Measurements from ENCODE around the gene ARHGAP1. TPM values are rescaled to one million over a fixed set of nuclear protein-coding genes. Genes with fewer than 3 reads are reported as not detected.
A peak's percentile ranks its signal among the peaks of the same experiment; 100 is the strongest.

ARHGAP1 gene
- total RNA-seq, 1 donor from 2014 or later: 80.3 TPM

DNA sequence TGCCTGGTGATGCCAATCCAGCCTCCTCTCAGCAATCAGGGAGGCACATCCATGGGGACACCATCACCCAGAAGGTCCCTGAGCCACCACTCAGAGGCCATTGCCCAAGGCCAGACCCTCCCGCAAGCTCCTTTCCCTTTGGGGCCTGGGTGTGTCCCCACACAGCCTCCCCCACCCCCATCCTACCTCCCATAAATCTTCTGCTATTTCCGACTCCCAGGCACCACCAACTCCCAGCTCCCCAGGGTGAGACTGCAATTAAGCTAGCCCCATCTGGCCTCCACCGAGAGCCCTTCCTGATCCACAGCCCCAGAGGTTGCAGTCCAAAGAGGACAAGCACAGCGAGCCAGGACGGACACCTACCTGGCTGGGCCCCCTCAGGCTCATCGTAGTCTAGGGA, 6.3 kb downstream of the ARHGAP1 start:
- peaks cover 62% of the 10 kb centered on the region for H3K4me1 ChIP-seq
- H3K4me3 ChIP-seq: no peak overlapping the region
- H3K36me3 ChIP-seq: peaks cover 0 to 43% of the 10 kb centered on the region in 2 donors
- TF ChIP-seq POLR2A (IDR thresholded peaks at IDR 0.05) (no peak), POLR2AphosphoS5 (IDR thresholded peaks at IDR 0.05; ENCODE audit: insufficient read depth in 1 of 2, low read depth in 1 of 2) (no peak)
- TF ChIP-seq, protein P1, sequence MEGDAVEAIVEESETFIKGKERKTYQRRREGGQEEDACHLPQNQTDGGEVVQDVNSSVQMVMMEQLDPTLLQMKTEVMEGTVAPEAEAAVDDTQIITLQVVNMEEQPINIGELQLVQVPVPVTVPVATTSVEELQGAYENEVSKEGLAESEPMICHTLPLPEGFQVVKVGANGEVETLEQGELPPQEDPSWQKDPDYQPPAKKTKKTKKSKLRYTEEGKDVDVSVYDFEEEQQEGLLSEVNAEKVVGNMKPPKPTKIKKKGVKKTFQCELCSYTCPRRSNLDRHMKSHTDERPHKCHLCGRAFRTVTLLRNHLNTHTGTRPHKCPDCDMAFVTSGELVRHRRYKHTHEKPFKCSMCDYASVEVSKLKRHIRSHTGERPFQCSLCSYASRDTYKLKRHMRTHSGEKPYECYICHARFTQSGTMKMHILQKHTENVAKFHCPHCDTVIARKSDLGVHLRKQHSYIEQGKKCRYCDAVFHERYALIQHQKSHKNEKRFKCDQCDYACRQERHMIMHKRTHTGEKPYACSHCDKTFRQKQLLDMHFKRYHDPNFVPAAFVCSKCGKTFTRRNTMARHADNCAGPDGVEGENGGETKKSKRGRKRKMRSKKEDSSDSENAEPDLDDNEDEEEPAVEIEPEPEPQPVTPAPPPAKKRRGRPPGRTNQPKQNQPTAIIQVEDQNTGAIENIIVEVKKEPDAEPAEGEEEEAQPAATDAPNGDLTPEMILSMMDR (IDR thresholded peaks at IDR 0.05): no peak
- H3K9me3 ChIP-seq: no peaks in the 10 kb centered on the region
- DNase-seq (ENCODE audit: extremely low spot score in 2 of 2): no peak
- H3K27me3 ChIP-seq: no peaks in the 10 kb centered on the region
- peak overlapping the region; percentile 95 for H3K27ac ChIP-seq
- intact Hi-C loops (cut with DNase I): no loop called here

DNA sequence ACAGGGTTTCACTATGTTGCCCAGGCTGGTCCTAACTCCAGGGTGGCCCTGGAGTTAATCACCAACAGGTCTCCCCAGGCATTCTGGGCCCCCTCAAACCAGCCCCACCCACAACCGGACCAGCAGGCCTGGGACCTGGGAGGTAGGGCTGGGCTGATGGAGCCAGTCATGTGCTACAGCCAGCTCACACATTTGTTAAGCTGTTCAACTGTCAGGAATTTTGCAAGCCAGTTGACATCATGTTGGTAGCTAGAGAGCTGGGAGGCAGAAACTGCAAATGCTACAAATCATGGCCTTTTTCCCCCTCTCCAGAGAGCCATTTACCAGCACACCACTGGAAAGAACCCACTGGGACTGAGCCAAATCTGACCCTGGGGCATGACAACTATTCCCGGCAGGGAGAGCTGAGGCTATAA, 6.8 kb downstream of the ARHGAP1 start:
- Histone ChIP-seq H3K4me1 (peaks cover 59% of the 10 kb centered on the region), H3K9me3 (no peaks in the 10 kb centered on the region), H3K27me3 (no peaks in the 10 kb centered on the region), H3K4me3 (no peak overlapping the region), H3K36me3 (peaks cover 0 to 43% of the 10 kb centered on the region in 2 donors), H3K27ac (peak overlapping the region; percentile 95)
- intact Hi-C loops (cut with DNase I): no loop called here
- DNase-seq (ENCODE audit: extremely low spot score in 2 of 2): no peak
- TF ChIP-seq POLR2A (IDR thresholded peaks at IDR 0.05) (no peak), POLR2AphosphoS5 (IDR thresholded peaks at IDR 0.05; ENCODE audit: insufficient read depth in 1 of 2, low read depth in 1 of 2) (peak; percentile 42 to 73)
- TF ChIP-seq, protein P1 (IDR thresholded peaks at IDR 0.05): no peak

DNA sequence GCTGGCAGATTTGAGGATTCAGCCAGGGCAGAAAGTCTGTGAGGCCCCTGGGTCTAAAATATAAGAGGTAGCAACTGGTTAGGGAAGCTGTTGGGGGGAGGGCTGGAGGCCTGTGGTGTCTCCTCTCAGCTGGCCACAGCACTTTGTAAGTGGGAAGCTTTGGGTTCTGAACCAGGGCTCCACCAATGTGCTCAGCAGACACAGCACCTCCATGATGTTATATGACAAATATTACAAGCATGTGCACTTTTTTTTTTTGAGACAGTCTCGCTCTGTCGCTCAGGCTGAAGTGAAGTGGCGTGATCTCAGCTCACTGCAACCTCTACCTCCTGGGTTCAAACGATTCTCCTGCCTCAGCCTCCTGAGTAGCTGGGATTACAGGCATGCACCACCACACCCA, 8.0 kb downstream of the ARHGAP1 start:
- Histone ChIP-seq H3K4me3 (no peak overlapping the region), H3K4me1 (peaks cover 59% of the 10 kb centered on the region), H3K9me3 (no peaks in the 10 kb centered on the region), H3K27ac (peak overlapping the region; percentile 95), H3K27me3 (no peaks in the 10 kb centered on the region), H3K36me3 (peaks cover 0 to 52% of the 10 kb centered on the region in 2 donors)
- intact Hi-C loops (cut with DNase I): no loop called here
- DNase-seq (ENCODE audit: extremely low spot score in 2 of 2): no peak
- TF ChIP-seq, protein P1 (IDR thresholded peaks at IDR 0.05): no peak
- no peak for TF ChIP-seq POLR2AphosphoS5 (IDR thresholded peaks at IDR 0.05; ENCODE audit: insufficient read depth in 1 of 2, low read depth in 1 of 2)
- TF ChIP-seq POLR2A (IDR thresholded peaks at IDR 0.05): no peak

DNA sequence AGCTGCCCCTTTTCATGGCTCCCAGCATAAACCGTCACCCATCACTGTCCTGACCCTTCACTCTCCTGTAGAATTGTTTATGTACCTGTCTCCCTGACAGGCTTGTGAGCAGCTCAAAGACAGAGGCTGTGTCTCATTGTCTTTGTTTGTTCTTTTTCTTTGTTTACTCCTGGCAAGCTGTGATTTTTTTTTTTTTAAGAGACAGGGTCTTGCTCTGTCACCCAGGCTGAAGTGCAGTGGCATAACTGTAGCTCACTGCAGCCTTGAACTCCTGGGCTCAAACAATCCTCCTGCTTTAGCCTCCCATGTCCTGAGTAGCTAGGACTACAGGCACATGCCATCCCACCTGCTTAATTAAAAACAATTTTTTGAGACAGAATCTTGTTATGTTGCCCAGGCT, 9.7 kb downstream of the ARHGAP1 start:
- H3K27ac ChIP-seq: no peak overlapping the region
- peaks cover 55% of the 10 kb centered on the region for H3K4me1 ChIP-seq
- TF ChIP-seq POLR2A (IDR thresholded peaks at IDR 0.05) (no peak), POLR2AphosphoS5 (IDR thresholded peaks at IDR 0.05; ENCODE audit: insufficient read depth in 1 of 2, low read depth in 1 of 2) (no peak)
- TF ChIP-seq, protein P1 (IDR thresholded peaks at IDR 0.05): no peak
- H3K36me3 ChIP-seq: peaks cover 0 to 57% of the 10 kb centered on the region in 2 donors
- no peaks in the 10 kb centered on the region for H3K9me3 ChIP-seq
- intact Hi-C loops (cut with DNase I): no loop called here
- no peak for DNase-seq (ENCODE audit: extremely low spot score in 2 of 2)
- H3K4me3 ChIP-seq: no peak overlapping the region
- H3K27me3 ChIP-seq: no peaks in the 10 kb centered on the region

- intact Hi-C loops (cut with DNase I): no loop called here
- DNase-seq (ENCODE audit: extremely low spot score in 2 of 2): no peak
Measured at GRCh38 chr11:46686886-46687795, 13.3 kb downstream of the ARHGAP1 start.

More at GRCh38 chr11:46686886-46687795, 13.3 kb downstream of the ARHGAP1 start:
- Histone ChIP-seq H3K36me3 (peaks cover 0 to 35% of the 10 kb centered on the region in 2 donors), H3K9me3 (no peaks in the 10 kb centered on the region), H3K27me3 (no peaks in the 10 kb centered on the region), H3K4me1 (peaks cover 40% of the 10 kb centered on the region), H3K4me3 (no peak overlapping the region), H3K27ac (peak overlapping the region; percentile 85)
- TF ChIP-seq POLR2A (IDR thresholded peaks at IDR 0.05) (no peak), POLR2AphosphoS5 (IDR thresholded peaks at IDR 0.05; ENCODE audit: insufficient read depth in 1 of 2, low read depth in 1 of 2) (peak in 1 of 2 donors; percentile 29)

Data from vagina (tissue), 2 donors.